ENCODE data around the gene ESRRB. TPM values are rescaled to one million over a fixed set of nuclear protein-coding genes. Genes with fewer than 3 reads are reported as not detected.

Gene ESRRB
- total RNA-seq (10 to 100 TPM in 2 of 10 donors, 1 to 10 TPM in 8; 2.5 to 13.4 (median 7.4) TPM), polyA plus RNA-seq (1 to 10 TPM; 2.5 to 5.9 TPM)
- long read RNA-seq, donor 1, partial matches to known transcripts = 0 of 4 reads
- long read RNA-seq, donor 1, other reads (novel, unspliced or antisense) = 2 of 4 reads
- long read RNA-seq, donor 2, transcript ESRRB-207 (1 exons, 2,190 nt) = major isoform, 7 of 12 reads
- long read RNA-seq, donor 2, partial matches to known transcripts = 0 of 12 reads
- long read RNA-seq, donor 2, other reads (novel, unspliced or antisense) = 3 of 12 reads
- long read RNA-seq, donor 3, transcript ESRRB-207 (1 exons, 2,190 nt) = major isoform, 8 of 8 reads
- long read RNA-seq, donor 3, partial matches to known transcripts = 0 of 8 reads
- long read RNA-seq, donor 3, other reads (novel, unspliced or antisense) = 0 of 8 reads

GRCh38 chr14:76375947-76376404 is at the start of gene ESRRB:
ESRRB (plus strand) TSS chr14:76376137; CDS start chr14:76376402, 265 bp downstream.
- Histone ChIP-seq H3K36me3 (no peaks in the 10 kb centered on the region), H3K9me3 (no peaks in the 10 kb centered on the region), H3K4me3 (peak within 1 kb of the TSS in 9 of 10 donors; percentile 14 to 48 (median 42)), H3K4me1 (peaks cover 3 to 23% (median 13%) of the 10 kb centered on the region in 9 donors), H3K27ac (no peak within 1 kb of the TSS), H3K27me3 (peaks cover 4 to 77% (median 55%) of the 10 kb centered on the region in 7 donors)
- TF ChIP-seq, protein P1, sequence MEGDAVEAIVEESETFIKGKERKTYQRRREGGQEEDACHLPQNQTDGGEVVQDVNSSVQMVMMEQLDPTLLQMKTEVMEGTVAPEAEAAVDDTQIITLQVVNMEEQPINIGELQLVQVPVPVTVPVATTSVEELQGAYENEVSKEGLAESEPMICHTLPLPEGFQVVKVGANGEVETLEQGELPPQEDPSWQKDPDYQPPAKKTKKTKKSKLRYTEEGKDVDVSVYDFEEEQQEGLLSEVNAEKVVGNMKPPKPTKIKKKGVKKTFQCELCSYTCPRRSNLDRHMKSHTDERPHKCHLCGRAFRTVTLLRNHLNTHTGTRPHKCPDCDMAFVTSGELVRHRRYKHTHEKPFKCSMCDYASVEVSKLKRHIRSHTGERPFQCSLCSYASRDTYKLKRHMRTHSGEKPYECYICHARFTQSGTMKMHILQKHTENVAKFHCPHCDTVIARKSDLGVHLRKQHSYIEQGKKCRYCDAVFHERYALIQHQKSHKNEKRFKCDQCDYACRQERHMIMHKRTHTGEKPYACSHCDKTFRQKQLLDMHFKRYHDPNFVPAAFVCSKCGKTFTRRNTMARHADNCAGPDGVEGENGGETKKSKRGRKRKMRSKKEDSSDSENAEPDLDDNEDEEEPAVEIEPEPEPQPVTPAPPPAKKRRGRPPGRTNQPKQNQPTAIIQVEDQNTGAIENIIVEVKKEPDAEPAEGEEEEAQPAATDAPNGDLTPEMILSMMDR (IDR thresholded peaks at IDR 0.05) = no peak
- DNase-seq (no peak), ATAC-seq (peak in 5 of 8 donors; percentile 34 to 68 (median 42))
- WGBS, 2 donors = 5 to 13% methylated on average over 29 of the region's 29 CpGs
- intact Hi-C loops (cut with DNase I) = loop anchor here in 1 of 10 donors (10.0 kb wide), 1 partner anchor 661 kb away; no protein-coding TSS in a partner anchor

- Histone ChIP-seq H3K36me3 (no peaks in the 10 kb centered on the region), H3K9me3 (no peaks in the 10 kb centered on the region), H3K4me3 (no peak overlapping the region), H3K27me3 (peaks cover 0 to 42% (median 4%) of the 10 kb centered on the region in 7 donors), H3K4me1 (peaks cover 0 to 21% (median 0%) of the 10 kb centered on the region in 9 donors), H3K27ac (no peak overlapping the region)
- intact Hi-C loops (cut with DNase I) = no loop called here
- ATAC-seq = peak in 1 of 8 donors; percentile 7
- no peak for DNase-seq
- TF ChIP-seq, protein P1 (IDR thresholded peaks at IDR 0.05) = no peak
- WGBS, 2 donors = 81 to 86% methylated on average over 11 of the region's 11 CpGs
Measured at GRCh38 chr14:76326918-76327689, 48.8 kb upstream of the ESRRB start.

DNA sequence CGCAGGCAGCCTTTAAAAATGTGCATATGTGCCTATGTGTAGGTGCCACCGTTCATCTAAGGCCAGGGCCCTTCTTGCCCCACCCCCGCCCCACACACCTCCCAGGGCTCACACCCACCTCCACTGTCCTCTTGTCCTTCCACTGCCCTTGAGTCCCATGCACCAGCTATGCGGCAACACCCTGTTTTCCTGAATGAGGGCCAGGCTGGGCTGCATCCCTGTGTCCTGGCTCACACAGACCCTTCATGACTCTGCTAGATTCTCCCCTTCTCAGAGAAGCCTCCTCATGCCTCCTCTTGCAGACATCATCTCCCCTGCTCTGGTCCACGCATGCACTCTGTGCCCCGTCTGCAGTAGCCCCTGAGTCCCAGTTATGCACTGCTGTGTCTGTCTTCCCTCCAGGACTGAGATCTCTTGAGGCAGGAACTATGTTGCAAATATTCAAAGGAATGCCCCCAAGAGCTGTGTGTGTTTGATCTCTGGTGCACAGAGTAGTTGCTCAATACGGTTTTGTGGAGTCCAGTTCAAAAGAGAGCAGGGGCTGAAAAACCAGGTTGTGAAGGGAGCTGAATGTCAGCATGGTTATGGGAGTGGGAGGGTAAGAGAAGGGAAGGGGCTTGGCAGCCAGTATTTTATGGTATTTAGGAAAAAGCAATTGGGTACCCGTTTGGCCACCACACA is 47.3 kb upstream of the ESRRB start:
- no peak for DNase-seq
- TF ChIP-seq, protein P1 (IDR thresholded peaks at IDR 0.05) = no peak

More for the DNA sequence above, 47.3 kb upstream of the ESRRB start:
- peaks cover 0 to 43% (median 4%) of the 10 kb centered on the region in 7 donors for H3K27me3 ChIP-seq
- WGBS, 2 donors = 68 to 70% methylated on average over 8 of the region's 8 CpGs
- no peaks in the 10 kb centered on the region for H3K9me3 ChIP-seq
- H3K27ac ChIP-seq = no peak overlapping the region
- no peaks in the 10 kb centered on the region for H3K36me3 ChIP-seq
- intact Hi-C loops (cut with DNase I) = no loop called here
- peak in 4 of 8 donors; percentile 21 to 56 (median 31) for ATAC-seq
- peaks cover 0 to 21% (median 0%) of the 10 kb centered on the region in 9 donors for H3K4me1 ChIP-seq
- H3K4me3 ChIP-seq = no peak overlapping the region

All from heart right ventricle (tissue), 16 donors.